Smooth muscle cell (in vitro differentiated cells): Measurements from ENCODE around the gene FHOD3. TPM values are rescaled to one million over a fixed set of nuclear protein-coding genes. Genes with fewer than 3 reads are reported as not detected.

Source experiments
- DNase-seq: peaks from one replicate; lab custom pipeline; 2025; ENCODE audit not compliant: unreplicated experiment; lab: John Stamatoyannopoulos, UW
- H2AFZ ChIP-seq: fragments of 200-600 bp; sonication (generic); 2 replicates; pipeline ENCODE4 v1.6.0; 2016; ENCODE audit warnings: antibody characterized with exemption, low read depth, mild to moderate bottlenecking
- H3F3A ChIP-seq: fragments of 200-600 bp; sonication (generic); 2 replicates; pipeline ENCODE4 v1.6.0; 2017; ENCODE audit warnings: antibody characterized with exemption, low read depth
- H3K27ac ChIP-seq: fragments of 200-600 bp; sonication (generic); 2 replicates; pipeline ENCODE4 v1.5.1; 2016; ENCODE audit warnings: low read depth, mild to moderate bottlenecking
- H3K27me3 ChIP-seq: fragments of 200-600 bp; sonication (generic); 2 replicates; pipeline ENCODE4 v1.6.1; 2016; ENCODE audit warnings: low read depth, mild to moderate bottlenecking
- H3K36me3 ChIP-seq: fragments of 200-600 bp; sonication (generic); 2 replicates; pipeline ENCODE4 v1.5.1; 2016; ENCODE audit warnings: low read depth
- H3K4me1 ChIP-seq: fragments of 200-600 bp; sonication (generic); 2 replicates; pipeline ENCODE4 v1.5.1; 2016; ENCODE audit warnings: low read depth
- H3K4me2 ChIP-seq: fragments of 200-600 bp; sonication (generic); 2 replicates; pipeline ENCODE4 v1.6.0; 2016; ENCODE audit warnings: mild to moderate bottlenecking
- H3K4me3 ChIP-seq: fragments of 200-600 bp; sonication (generic); 2 replicates; pipeline ENCODE4 v1.5.1; 2016; ENCODE audit warnings: mild to moderate bottlenecking
- H3K79me2 ChIP-seq: fragments of 200-600 bp; sonication (generic); 2 replicates; pipeline ENCODE4 v1.6.0; 2016; ENCODE audit warnings: low read depth, mild to moderate bottlenecking
- H3K9ac ChIP-seq: fragments of 200-600 bp; sonication (generic); 2 replicates; pipeline ENCODE4 v1.6.0; 2016; ENCODE audit warnings: low read depth
- H3K9me3 ChIP-seq: fragments of 200-600 bp; sonication (generic); replicated peaks from 2 replicates; pipeline ENCODE4 v1.5.1; 2016; ENCODE audit warnings: low read depth
- H4K20me1 ChIP-seq: fragments of 200-600 bp; sonication (generic); 2 replicates; pipeline ENCODE4 v1.6.0; 2016; ENCODE audit warnings: low read depth
- WGBS: methylation state at CpG from one replicate; pipeline ENCODE4 v1.1.7; 2016; ENCODE audit warnings: low lambda C conversion rate; 5-methylcytosine and 5-hydroxymethylcytosine counted together
- polyA plus RNA-seq: library from polyadenylated mRNA; unstranded; fragments of >200 nt; fragmentation: Nextera tagmentation; extraction: Ambion mirVana; gene quantifications from 2 replicates; pipeline ENCODE4 v1.2.1, GENCODE V29; 2016
- total RNA-seq: library from RNA; depleted of rRNA; stranded (reverse); fragments of >200 nt; gene quantifications from 2 replicates; pipeline ENCODE4 v1.2.3, GENCODE V29; 2014
- TF ChIP-seq, protein P1 (sequence below): fragments of 200-600 bp; sonication (generic); IDR thresholded peaks from 2 replicates; pipeline ENCODE4 v1.5.1; 2017; ENCODE audit warnings: borderline replicate concordance, mild to moderate bottlenecking, antibody characterized with exemption; ENCODE audit not compliant: insufficient read depth, poor library complexity, severe bottlenecking

Gene FHOD3
- total and polyA plus RNA-seq, 2 experiments from 2014 or later: 6.3 to 19.4 TPM

DNA sequence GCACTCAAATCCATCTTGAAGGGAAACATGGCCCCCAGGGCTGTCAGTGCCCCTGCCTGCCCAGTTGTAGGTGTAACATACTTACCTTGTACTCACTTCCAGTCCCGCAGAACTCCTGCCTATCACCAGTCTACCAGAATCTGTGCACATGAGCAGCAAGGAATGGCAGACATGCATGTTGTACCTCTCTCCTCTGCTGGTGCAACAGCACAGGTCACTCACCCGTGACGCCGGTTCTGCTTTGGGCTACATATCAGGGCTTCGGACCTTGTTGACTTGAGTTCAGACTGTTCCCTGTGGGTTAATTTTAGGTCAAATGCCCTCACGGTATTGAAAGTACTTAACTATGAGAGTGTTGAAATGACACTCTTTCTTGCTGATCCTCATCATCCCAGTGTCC is 315.6 kb downstream of the FHOD3 start:
- TF ChIP-seq, protein P1, sequence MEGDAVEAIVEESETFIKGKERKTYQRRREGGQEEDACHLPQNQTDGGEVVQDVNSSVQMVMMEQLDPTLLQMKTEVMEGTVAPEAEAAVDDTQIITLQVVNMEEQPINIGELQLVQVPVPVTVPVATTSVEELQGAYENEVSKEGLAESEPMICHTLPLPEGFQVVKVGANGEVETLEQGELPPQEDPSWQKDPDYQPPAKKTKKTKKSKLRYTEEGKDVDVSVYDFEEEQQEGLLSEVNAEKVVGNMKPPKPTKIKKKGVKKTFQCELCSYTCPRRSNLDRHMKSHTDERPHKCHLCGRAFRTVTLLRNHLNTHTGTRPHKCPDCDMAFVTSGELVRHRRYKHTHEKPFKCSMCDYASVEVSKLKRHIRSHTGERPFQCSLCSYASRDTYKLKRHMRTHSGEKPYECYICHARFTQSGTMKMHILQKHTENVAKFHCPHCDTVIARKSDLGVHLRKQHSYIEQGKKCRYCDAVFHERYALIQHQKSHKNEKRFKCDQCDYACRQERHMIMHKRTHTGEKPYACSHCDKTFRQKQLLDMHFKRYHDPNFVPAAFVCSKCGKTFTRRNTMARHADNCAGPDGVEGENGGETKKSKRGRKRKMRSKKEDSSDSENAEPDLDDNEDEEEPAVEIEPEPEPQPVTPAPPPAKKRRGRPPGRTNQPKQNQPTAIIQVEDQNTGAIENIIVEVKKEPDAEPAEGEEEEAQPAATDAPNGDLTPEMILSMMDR: no peak
- Histone ChIP-seq H4K20me1 (no peaks in the 10 kb centered on the region), H2AFZ (no peak overlapping the region), H3K27ac (no peak overlapping the region), H3K36me3 (no peaks in the 10 kb centered on the region), H3K4me2 (no peak overlapping the region), H3K27me3 (no peaks in the 10 kb centered on the region), H3K79me2 (no peaks in the 10 kb centered on the region), H3K4me1 (peaks cover 13% of the 10 kb centered on the region), H3K9ac (no peak overlapping the region), H3F3A (no peaks in the 10 kb centered on the region), H3K9me3 (no peaks in the 10 kb centered on the region), H3K4me3 (no peak overlapping the region)
- WGBS: 96% methylated on average over 6 of the region's 6 CpGs
- no peak for DNase-seq

- no peaks in the 10 kb centered on the region for H3F3A ChIP-seq
Measured at GRCh38 chr18:36613810-36614209, 316.3 kb downstream of the FHOD3 start.

GRCh38 chr18:36620788-36621187 is 323.3 kb downstream of the FHOD3 start:
- whole genome bisulfite sequencing: 47% methylated on average over 2 of the region's 2 CpGs
- H3K9ac ChIP-seq: no peak overlapping the region
- DNase-seq: no peak

More at GRCh38 chr18:36613810-36614209, 316.3 kb downstream of the FHOD3 start:
- H3K9me3 ChIP-seq: no peaks in the 10 kb centered on the region
- peaks cover 13% of the 10 kb centered on the region for H3K4me1 ChIP-seq
- no peak for DNase-seq
- H3K27me3 ChIP-seq: no peaks in the 10 kb centered on the region
- no peaks in the 10 kb centered on the region for H4K20me1 ChIP-seq
- no peak overlapping the region for H2AFZ ChIP-seq
- no peak overlapping the region for H3K4me3 ChIP-seq
- 94% methylated on average over 3 of the region's 3 CpGs for WGBS
- H3K4me2 ChIP-seq: no peak overlapping the region
- H3K36me3 ChIP-seq: no peaks in the 10 kb centered on the region
- H3K79me2 ChIP-seq: no peaks in the 10 kb centered on the region
- TF ChIP-seq, protein P1: no peak
- no peak overlapping the region for H3K9ac ChIP-seq
- H3K27ac ChIP-seq: no peak overlapping the region

GRCh38 chr18:36622610-36623009 is 325.1 kb downstream of the FHOD3 start:
- Histone ChIP-seq H4K20me1 (no peaks in the 10 kb centered on the region), H3K79me2 (no peaks in the 10 kb centered on the region), H3F3A (no peaks in the 10 kb centered on the region), H3K9ac (no peak overlapping the region), H3K4me2 (peak overlapping the region; percentile 28), H2AFZ (no peak overlapping the region), H3K27me3 (no peaks in the 10 kb centered on the region), H3K9me3 (no peaks in the 10 kb centered on the region), H3K4me3 (no peak overlapping the region), H3K4me1 (no peaks in the 10 kb centered on the region), H3K27ac (no peak overlapping the region), H3K36me3 (no peaks in the 10 kb centered on the region)
- DNase-seq: no peak
- WGBS: 69% methylated on average over 5 of the region's 5 CpGs
- TF ChIP-seq, protein P1: no peak

More at GRCh38 chr18:36620788-36621187, 323.3 kb downstream of the FHOD3 start:
- no peak overlapping the region for H3K4me3 ChIP-seq
- no peak overlapping the region for H3K27ac ChIP-seq
- H2AFZ ChIP-seq: no peak overlapping the region
- H3K79me2 ChIP-seq: no peaks in the 10 kb centered on the region
- TF ChIP-seq, protein P1: no peak
- H3K4me2 ChIP-seq: no peak overlapping the region
- H4K20me1 ChIP-seq: no peaks in the 10 kb centered on the region
- no peaks in the 10 kb centered on the region for H3K4me1 ChIP-seq
- H3K36me3 ChIP-seq: no peaks in the 10 kb centered on the region
- no peaks in the 10 kb centered on the region for H3K9me3 ChIP-seq
- H3F3A ChIP-seq: no peaks in the 10 kb centered on the region
- no peaks in the 10 kb centered on the region for H3K27me3 ChIP-seq
